Heart left ventricle (tissue), 13 donors: Measurements from ENCODE around the gene VPS50.
"Not testable (repeated sequence)": the region's sequence is repeated elsewhere in the genome, so short reads cannot be mapped to it uniquely, and the experiment has no call there.

Source experiments
- CTCF ChIP-seq, 12 donors: fragments of 200-600 bp; sonication (generic) in 4 of 12; IDR thresholded peaks; one replicate each; pipeline versions ENCODE4 v1.5.0 to v1.8.0; 2018 to 2022; ENCODE audit warnings: antibody characterized with exemption in 12 of 12, mild to moderate bottlenecking in 5 of 12
- POLR2A ChIP-seq, 2 donors: fragments of 450-650 bp; IDR thresholded peaks; one replicate each; pipeline ENCODE4 v1.6.1; 2017; ENCODE audit warnings: antibody characterized with exemption in 2 of 2, mild to moderate bottlenecking in 2 of 2, moderate library complexity in 2 of 2
- donor health status: ischemic (EF 13 %, LVEDD 7.1; RV severe dilation, severe dysfunction).
- donor health status: DM: no; HTN: yes; CAD: no.
- donor health status: DM: no; HTN: no; CAD: no.
- donor health status: ischemic (EF 25% LVEDD 6.9; RV normal size, moderate dysfunction).
- donor health status: ischemic (EF 25% LVEDD 5.7; RV mildly dilated, moderate dysfunction).
- donor health status: ischemic (EF 35%, LVEDD 5.7; RV mildly dilated, moderate dysfunction).
- donor health status: nonischemic (EF 11% LVEDD 7.7; RV severe dilation, severe dysfunction).
- donor health status: DM: yes; HTN: yes; CAD: no.
- donor health status: PGD.
- donor health status: ischemic (EF 29% LVEDD 5.4; RV normal size, mild dysfunction).
- donor health status: nonischemic (EF 23%, LVEDD 6.1; RV moderate dilation, normal function).

GRCh38 chr7:93370937-93371336 lies 138.8 kb downstream of the VPS50 start:
- TF ChIP-seq CTCF, POLR2A (IDR thresholded peaks at IDR 0.05): not testable (repeated sequence)
